Psoas muscle (tissue), 8 donors: ENCODE data around the gene IFNA10. TPM values are rescaled to one million over a fixed set of nuclear protein-coding genes. Genes with fewer than 3 reads are reported as not detected.

ENCODE experiments used
- ATAC-seq, 4 donors: fragments of 200-7000 bp; cut with Tn5 transposase; one replicate each; pipeline ENCODE4 v1.9.1; 2020; ENCODE audit warnings: moderate library complexity in 3 of 4, mild to moderate bottlenecking in 2 of 4
- DNase-seq, 2 donors: peaks; one replicate each; pipeline ENCODE4 v3.0.0-alpha.2; 2020
- H3K27ac ChIP-seq: fragments of 200-600 bp; one replicate; pipeline ENCODE4 v1.8.0; 2022
- H3K27me3 ChIP-seq, 3 donors: fragments of 200-600 bp in 1 of 3; one replicate each; pipeline versions ENCODE4 v1.6.1 to v1.8.0; 2013 to 2022; ENCODE audit warnings: low read length in 2 of 3, mild to moderate bottlenecking in 2 of 3, moderate library complexity in 1 of 3; ENCODE audit not compliant: insufficient read depth in 3 of 3
- H3K36me3 ChIP-seq, 2 donors: fragments of 200-600 bp in 1 of 2; one replicate each; pipeline versions ENCODE4 v1.6.1 to v1.8.0; 2013 to 2022; ENCODE audit warnings: low read depth in 1 of 2, mild to moderate bottlenecking in 1 of 2, moderate library complexity in 1 of 2; ENCODE audit not compliant: insufficient read depth in 1 of 2
- H3K4me1 ChIP-seq: fragments of 200-600 bp; one replicate; pipeline ENCODE4 v1.8.0; 2022
- H3K4me3 ChIP-seq: fragments of 200-600 bp; one replicate; pipeline ENCODE4 v1.8.0; 2022; ENCODE audit warnings: mild to moderate bottlenecking
- H3K9me3 ChIP-seq: fragments of 200-600 bp; one replicate; pipeline ENCODE4 v1.8.0; 2022
- WGBS, 3 donors: extraction: QIAGEN DNeasy Blood & Tissue Kit; methylation state at CpG; one replicate each; pipeline versions ENCODE4 v1.1.6 to v1.1.7; 2013; 5-methylcytosine and 5-hydroxymethylcytosine counted together
- intact Hi-C, 2 donors: fragments of 100-400 bp; cut with DNase I; formaldehyde crosslinking; loops; one replicate each; pipeline versions ENCODE4 v1.11.0 to v1.14.2; 2022
- polyA plus RNA-seq, 3 donors: library from polyadenylated mRNA; stranded (reverse); fragments of 200-250 nt; gene quantifications; one replicate each; pipeline ENCODE4 v1.2.3, GENCODE V29; 2013
- total RNA-seq, 4 donors: library from RNA; stranded (reverse); fragmentation: NEBNext Ultra II Directional in 2 of 4; extraction: Animal tissue kit (Norgen Biotek cat#: 25700) in 2 of 4; gene quantifications; one replicate each; pipeline versions ENCODE4 v1.2.1 to v1.2.4, GENCODE V29; 2021 to 2023
- TF ChIP-seq, protein P1 (sequence below): fragments of 200-600 bp; IDR thresholded peaks from one replicate; pipeline ENCODE4 v1.8.0; 2022; ENCODE audit warnings: antibody characterized with exemption
- donor health status: healthy with polysubstance abuse.
- donor health status: DM: no; HTN: no; CAD: no; lungs with moderate emphysema.
- donor health status: Bipolar disorder and iron deficiency.
- donor health status: healthy.
- donor health status: DM: yes; HTN: yes; CAD: no.
- donor health status: DM: no; HTN: no; CAD: no.
- donor health status: DM: no; HTN: no; CAD: no.
- donor health status: DM: yes; HTN: yes; CAD: no.

The IFNA10 gene
- total and polyA plus RNA-seq, 7 donors: 0.14 TPM; not detected in 6

DNA sequence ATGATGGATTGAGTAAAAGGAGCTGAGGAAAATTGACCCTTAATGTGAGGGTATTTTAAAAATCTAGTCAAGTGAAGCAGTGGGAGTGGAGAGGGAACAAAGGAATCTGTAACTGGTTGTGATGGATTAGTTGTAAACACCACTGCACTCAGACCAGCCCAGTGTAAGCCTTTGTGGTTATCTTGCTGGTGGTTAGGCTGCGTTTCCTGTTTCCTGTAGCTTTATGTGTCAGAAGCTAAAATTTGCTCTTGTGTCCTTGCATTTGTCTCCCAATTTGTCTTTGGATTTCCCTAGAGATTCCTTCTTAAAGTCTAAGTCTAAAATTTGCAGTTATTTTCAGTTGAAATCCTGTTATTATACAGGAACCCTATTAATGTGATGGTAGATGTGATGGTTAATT is 46.8 kb downstream of the IFNA10 start:
- H3K4me1 ChIP-seq: no peaks in the 10 kb centered on the region
- H3K36me3 ChIP-seq: no peaks in the 10 kb centered on the region
- TF ChIP-seq, protein P1, sequence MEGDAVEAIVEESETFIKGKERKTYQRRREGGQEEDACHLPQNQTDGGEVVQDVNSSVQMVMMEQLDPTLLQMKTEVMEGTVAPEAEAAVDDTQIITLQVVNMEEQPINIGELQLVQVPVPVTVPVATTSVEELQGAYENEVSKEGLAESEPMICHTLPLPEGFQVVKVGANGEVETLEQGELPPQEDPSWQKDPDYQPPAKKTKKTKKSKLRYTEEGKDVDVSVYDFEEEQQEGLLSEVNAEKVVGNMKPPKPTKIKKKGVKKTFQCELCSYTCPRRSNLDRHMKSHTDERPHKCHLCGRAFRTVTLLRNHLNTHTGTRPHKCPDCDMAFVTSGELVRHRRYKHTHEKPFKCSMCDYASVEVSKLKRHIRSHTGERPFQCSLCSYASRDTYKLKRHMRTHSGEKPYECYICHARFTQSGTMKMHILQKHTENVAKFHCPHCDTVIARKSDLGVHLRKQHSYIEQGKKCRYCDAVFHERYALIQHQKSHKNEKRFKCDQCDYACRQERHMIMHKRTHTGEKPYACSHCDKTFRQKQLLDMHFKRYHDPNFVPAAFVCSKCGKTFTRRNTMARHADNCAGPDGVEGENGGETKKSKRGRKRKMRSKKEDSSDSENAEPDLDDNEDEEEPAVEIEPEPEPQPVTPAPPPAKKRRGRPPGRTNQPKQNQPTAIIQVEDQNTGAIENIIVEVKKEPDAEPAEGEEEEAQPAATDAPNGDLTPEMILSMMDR: no peak
- DNase-seq: no peak
- no peak overlapping the region for H3K27ac ChIP-seq
- WGBS, 3 donors: 30 to 41% (median 40%) methylated on average over 1 of the region's 1 CpG
- intact Hi-C loops: no loop called here
- no peak overlapping the region for H3K4me3 ChIP-seq
- no peak for ATAC-seq
- H3K27me3 ChIP-seq: no peaks in the 10 kb centered on the region
- no peaks in the 10 kb centered on the region for H3K9me3 ChIP-seq

Other genes starting within 250 kb of the IFNA10 start
- under 1 TPM; 0.23 to 0.52 (median 0.38) TPM for gene HACD4, start 175.5 kb downstream of the IFNA10 start, total RNA-seq
- gene HACD4, start 175.5 kb downstream of the IFNA10 start, polyA plus RNA-seq: under 1 TPM; 0.16 to 0.21 (median 0.16) TPM
- gene IFNB1, start 129.2 kb downstream of the IFNA10 start, total RNA-seq: not detected
- not detected for gene IFNB1, start 129.2 kb downstream of the IFNA10 start, polyA plus RNA-seq
- not detected for gene IFNW1, start 65.3 kb downstream of the IFNA10 start, total RNA-seq
- gene IFNW1, start 65.3 kb downstream of the IFNA10 start, polyA plus RNA-seq: not detected
- not detected for gene IFNA21, start 40.5 kb downstream of the IFNA10 start, total RNA-seq
- not detected for gene IFNA21, start 40.5 kb downstream of the IFNA10 start, polyA plus RNA-seq
- gene IFNA4, start 19.6 kb downstream of the IFNA10 start, total RNA-seq: not detected
- gene IFNA4, start 19.6 kb downstream of the IFNA10 start, polyA plus RNA-seq: not detected
- gene IFNA7, start 4.9 kb downstream of the IFNA10 start, total RNA-seq: not detected
- gene IFNA7, start 4.9 kb downstream of the IFNA10 start, polyA plus RNA-seq: not detected
- not detected for gene IFNA16, start 10.2 kb upstream of the IFNA10 start, total RNA-seq
- not detected for gene IFNA16, start 10.2 kb upstream of the IFNA10 start, polyA plus RNA-seq
- gene IFNA17, start 21.1 kb upstream of the IFNA10 start, total RNA-seq: not detected
- not detected for gene IFNA17, start 21.1 kb upstream of the IFNA10 start, polyA plus RNA-seq
- not detected for gene IFNA14, start 32.9 kb upstream of the IFNA10 start, total RNA-seq
- gene IFNA14, start 32.9 kb upstream of the IFNA10 start, polyA plus RNA-seq: not detected
- not detected for gene IFNA5, start 98.2 kb upstream of the IFNA10 start, total RNA-seq
- under 1 TPM in 1 of 3 donors, not detected in 2; 0.05 TPM for gene IFNA5, start 98.2 kb upstream of the IFNA10 start, polyA plus RNA-seq
- 10 to 100 TPM in 1 of 4 donors, 1 to 10 TPM in 3; 7.5 to 10.2 (median 8.0) TPM for gene KLHL9, start 128.3 kb upstream of the IFNA10 start, total RNA-seq
- 1 to 10 TPM; 3.6 to 8.4 (median 5.2) TPM for gene KLHL9, start 128.3 kb upstream of the IFNA10 start, polyA plus RNA-seq
- gene IFNA6, start 143.7 kb upstream of the IFNA10 start, total RNA-seq: not detected
- gene IFNA6, start 143.7 kb upstream of the IFNA10 start, polyA plus RNA-seq: not detected
- gene IFNA13, start 160.9 kb upstream of the IFNA10 start, total RNA-seq: not detected
- not detected for gene IFNA13, start 160.9 kb upstream of the IFNA10 start, polyA plus RNA-seq
- gene IFNA2, start 178.3 kb upstream of the IFNA10 start, total RNA-seq: not detected
- not detected for gene IFNA2, start 178.3 kb upstream of the IFNA10 start, polyA plus RNA-seq
- gene IFNA8, start 202.0 kb upstream of the IFNA10 start, total RNA-seq: not detected
- gene IFNA8, start 202.0 kb upstream of the IFNA10 start, polyA plus RNA-seq: not detected
- not detected for gene IFNA1, start 233.3 kb upstream of the IFNA10 start, total RNA-seq
- gene IFNA1, start 233.3 kb upstream of the IFNA10 start, polyA plus RNA-seq: not detected